Stimulated activated CD8-positive, alpha-beta memory T cell treated with anti-CD3 and anti-CD28 coated beads, Interleukin-4, amount 100 ng/mL, for 4 hours (primary cell): ENCODE measurements around the gene DEAF1.
"Not testable (repeated sequence)": the region's sequence is repeated elsewhere in the genome, so short reads cannot be mapped to it uniquely, and the experiment has no call there.

Source experiments
- DNase-seq, 2 donors: peaks; one replicate each; pipeline ENCODE4 v3.0.0-alpha.2; 2020; ENCODE audit warnings: low read depth in 2 of 2, low spot score in 1 of 2

DEAF1 gene, protein sequence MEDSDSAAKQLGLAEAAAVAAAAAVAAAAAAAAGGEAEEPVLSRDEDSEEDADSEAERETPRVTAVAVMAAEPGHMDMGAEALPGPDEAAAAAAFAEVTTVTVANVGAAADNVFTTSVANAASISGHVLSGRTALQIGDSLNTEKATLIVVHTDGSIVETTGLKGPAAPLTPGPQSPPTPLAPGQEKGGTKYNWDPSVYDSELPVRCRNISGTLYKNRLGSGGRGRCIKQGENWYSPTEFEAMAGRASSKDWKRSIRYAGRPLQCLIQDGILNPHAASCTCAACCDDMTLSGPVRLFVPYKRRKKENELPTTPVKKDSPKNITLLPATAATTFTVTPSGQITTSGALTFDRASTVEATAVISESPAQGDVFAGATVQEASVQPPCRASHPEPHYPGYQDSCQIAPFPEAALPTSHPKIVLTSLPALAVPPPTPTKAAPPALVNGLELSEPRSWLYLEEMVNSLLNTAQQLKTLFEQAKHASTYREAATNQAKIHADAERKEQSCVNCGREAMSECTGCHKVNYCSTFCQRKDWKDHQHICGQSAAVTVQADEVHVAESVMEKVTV

DNA sequence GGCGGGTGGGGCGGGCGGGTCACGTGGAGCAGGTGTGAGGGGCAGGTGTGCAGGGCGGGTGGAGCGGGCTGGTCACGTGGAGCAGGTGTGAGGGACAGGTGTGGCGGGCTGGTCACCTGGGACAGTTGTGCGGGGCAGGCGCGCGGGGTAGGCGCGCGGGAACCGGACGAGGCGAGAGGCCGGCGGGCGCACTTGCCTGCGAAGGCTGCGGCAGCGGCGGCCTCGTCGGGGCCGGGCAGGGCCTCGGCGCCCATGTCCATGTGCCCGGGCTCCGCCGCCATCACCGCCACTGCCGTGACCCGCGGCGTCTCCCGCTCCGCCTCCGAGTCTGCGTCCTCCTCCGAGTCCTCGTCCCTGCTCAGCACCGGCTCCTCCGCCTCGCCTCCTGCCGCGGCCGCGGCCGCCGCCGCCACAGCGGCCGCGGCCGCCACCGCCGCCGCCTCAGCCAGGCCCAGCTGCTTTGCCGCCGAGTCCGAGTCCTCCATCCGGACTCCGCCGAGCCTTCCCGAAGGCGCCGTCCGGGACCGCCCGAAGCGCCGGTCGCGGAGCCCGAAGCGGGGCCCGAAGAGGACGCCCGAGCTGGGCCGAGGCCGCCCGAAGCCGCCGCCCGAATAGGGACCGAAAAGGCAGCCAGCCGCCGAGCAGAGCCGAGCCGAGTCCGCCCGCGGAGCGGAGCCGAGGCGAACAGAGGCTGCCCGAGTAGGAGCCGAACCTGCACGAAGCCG lies at the start of gene DEAF1:
Gene DEAF1, minus strand, starts transcription at position 660 of the 725 bp plus-strand sequence. Its CDS starts 175 bp downstream, at position 485.
- peak; percentile 90 to 98 for DNase-seq

DNA sequence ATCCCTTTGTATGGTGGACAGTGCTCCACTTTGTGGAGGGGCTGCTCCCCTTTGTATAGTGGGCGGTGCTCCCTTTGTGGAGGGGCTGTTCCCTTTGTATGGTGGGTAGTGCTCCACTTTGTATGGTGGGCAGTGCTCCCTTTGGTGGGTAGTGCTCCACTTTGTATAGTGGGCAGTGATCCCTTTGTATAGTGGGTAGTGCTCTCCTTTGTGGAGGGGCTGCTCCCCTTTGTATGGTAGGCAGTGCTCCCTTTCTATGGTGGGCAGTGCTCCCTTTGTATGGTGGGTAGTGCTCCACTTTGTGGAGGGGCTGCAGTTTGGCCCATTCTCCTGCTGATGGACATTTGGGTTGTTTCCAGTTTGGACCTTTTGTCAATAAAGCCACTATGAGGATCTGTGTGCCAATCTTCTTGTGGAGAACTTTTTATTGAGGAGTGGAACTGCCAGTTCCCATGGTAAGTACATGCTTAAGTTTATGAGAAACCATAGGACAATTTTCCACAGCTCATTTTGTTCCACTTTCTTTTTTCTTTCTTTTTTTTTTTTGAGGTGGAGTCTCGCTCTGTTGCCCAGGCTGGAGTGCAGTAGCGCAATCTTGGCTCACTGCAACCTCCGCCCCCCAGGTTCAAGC lies 47.7 kb upstream of the DEAF1 start:
- no peak for DNase-seq

DNA sequence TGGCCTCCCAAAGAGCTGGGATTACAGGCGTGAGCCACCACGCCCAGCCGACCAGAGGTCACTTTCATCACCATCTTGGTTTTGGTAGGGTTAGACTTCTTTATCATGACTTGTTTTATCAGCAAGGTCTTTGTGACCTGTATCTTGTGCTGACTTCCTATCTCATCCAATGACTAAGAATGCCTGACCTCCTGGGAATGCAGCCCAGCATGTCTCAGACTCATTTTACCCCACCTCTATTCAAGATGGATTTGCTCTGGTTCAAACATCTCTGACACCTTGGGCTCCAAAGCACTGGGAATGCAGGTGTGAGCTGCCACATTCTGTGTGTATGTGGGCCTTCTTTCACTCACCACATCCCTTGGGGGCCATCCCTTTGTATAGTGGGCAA lies 47.1 kb upstream of the DEAF1 start:
- DNase-seq: no peak

DNA sequence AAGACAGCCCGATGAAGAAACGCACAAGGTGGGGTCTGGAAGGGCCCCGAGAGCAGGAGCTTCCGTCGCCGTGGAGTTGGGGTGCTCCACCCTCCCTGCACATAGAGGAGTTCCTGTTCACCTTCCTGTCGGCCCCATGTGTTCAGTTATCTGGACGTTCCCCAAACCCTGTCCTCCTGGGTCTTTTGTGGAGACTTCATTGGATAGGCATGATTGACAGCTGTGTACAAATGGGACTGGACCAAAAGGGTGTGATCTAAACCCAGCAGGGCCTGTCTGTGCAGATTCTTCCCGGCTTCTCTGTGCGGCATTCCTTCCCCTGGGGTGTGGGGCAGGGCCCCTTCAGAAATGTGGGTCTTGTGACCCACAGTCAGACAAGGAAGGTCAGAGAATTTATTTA lies 42.9 kb upstream of the DEAF1 start:
- DNase-seq: not testable (repeated sequence)

DNA sequence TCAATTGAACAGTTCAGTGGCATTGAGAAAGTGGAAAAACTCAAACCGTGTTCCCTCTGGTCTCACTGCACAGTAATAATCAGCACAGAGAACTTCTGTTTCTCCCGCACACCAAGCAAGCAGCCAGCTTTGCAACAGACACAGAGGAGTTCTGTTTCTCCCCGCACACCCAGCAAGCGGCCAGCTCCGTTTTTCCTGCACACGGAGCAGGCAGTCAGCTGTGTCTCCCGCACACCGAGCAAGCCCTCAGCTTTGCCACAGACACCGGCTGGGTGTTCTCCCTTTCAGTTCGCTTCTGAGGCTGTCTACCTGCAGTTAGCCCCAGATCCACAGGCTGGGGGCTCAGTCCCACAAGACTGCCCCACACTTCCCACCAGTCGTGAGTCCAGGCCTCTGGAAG lies 42.3 kb upstream of the DEAF1 start:
- DNase-seq: no peak

DNA sequence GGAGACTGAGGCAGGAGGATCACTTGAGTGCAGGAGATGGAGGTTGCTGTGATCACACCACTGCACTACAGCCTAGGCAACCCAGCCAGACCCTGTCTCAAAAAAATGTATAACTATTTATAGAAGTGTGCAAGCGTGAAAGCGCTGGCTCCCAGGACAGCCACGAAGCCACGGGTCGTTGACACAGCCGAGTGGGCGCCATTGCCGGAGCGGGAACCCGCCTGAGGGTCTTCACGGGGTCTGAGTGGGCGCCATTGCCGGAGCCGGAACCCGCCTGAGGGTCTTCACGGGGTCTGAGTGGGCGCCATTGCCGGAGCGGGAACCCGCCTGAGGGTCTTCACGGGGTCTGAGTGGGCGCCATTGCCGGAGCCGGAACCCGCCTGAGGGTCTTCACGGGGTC lies 39.5 kb upstream of the DEAF1 start:
- not testable (repeated sequence) for DNase-seq

DNA sequence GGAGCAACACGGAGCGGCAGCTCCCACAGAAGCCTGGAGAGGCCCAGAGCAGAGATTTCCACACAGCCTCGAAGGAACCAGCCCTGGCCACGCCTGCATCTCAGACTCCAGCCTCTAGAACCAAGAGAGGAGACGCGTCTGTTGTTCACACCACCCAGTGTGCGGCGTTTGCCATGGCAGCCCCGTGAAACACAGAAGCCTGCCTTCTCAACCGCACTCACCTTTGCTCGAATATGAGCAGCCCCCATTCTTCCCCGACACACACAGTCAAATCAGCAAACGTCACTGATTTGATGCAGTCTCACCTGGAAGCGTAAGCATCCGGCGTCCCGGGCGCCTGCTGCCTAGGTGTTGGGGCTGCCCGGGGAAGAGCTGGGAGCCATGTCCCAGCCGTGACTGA lies 38.0 kb upstream of the DEAF1 start:
- no peak for DNase-seq

DNA sequence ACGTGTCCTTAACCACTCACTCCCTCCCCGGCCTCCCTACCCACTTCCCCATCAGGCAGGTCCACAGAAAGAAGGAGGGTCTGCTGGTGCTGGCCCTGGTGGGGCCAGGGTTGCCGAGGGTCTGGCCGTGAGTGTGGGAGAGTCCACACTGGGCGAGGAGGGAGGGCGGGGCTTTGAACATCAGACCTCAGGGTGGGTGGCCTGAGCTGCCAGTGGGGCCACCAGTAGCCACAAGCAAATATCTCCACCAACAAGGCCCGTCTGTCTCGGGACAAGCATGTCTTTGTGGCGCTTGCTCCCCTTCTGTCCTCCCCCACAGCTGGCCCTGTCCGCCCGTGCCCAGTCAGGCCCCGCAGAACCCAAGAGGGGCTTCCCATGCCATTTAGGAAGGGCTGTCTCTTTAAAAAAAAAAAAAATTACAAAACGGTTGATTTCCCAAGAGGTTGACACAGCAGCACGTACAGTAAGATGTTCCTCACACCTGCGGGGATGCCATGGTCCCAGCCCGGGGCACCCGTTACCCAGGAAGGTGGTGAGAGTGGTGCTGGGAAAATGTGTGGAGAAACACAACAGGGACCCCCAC lies 34.6 kb upstream of the DEAF1 start:
- no peak for DNase-seq

DNA sequence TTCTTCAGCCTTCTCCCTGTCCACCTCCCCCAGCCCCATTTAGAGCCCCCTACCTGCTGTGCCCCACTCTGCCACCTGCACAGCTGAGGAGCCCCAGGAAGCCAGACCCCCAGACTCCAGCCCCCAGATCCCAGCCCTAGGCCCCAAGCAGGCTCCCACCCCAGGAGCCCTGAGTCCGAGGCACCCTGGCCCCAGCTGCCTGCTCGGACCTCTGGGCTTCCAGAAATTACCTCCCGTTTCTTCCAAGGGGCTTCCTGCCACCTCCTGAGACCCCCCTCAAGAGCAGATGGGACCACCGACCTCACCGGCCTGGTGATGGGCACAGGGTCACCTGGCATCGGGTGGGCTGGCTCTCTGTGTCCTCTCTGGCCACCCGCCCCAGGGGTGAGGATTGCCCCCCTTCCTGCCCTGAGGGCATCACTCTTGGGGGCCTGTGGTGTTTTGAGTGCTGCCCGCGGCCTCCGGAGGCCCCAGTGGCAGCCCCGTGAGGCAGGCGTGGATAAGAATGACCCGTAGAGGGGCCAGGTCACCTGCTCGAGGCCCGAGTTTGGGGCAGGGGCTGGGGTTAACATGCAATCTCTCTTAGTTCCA lies 34.0 kb upstream of the DEAF1 start:
- no peak for DNase-seq

DNA sequence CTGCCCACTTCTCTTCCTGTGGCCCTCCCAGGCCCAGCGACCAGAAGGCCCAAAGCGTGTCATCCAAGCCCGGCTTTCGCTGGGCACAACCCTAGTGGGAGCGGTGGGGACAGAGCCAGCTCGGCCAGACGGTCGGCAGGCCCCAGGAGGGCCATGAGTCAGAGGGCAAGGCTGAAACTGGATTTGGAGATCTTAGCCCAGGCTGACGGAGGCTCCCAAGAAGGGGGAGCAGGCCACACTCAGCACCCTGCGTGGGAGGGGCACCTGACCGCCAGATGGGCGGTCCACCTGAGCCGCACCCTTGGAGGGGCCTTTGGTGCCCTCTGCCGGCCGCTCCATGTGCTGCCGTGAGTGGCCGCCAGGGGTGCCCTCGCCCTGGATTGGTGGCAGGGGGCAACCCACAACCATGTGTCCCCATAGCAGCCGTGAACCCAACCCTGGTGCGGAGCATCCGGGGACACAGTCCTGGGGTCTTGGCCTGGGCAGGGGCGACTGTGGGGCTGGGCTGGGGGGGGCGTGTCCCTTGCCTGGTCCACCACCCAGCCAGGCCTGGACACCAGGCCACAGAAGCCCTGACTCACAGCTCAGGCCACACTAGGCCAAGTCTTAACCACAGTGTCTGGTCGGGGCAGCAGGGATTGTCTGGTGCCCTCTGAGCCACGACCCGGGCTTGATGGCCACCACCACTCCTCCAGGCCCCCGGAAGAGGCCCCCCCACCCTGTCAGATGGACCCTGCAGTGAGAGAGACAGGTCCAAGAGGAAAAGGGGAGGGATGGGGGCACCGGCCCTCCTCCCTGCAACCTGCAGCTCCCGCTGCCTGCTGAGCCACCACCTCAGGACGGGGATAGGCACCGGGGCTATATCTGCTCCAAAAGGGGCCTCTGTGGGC lies 33.1 kb upstream of the DEAF1 start:
- peak; percentile 53 to 59 for DNase-seq

DNA sequence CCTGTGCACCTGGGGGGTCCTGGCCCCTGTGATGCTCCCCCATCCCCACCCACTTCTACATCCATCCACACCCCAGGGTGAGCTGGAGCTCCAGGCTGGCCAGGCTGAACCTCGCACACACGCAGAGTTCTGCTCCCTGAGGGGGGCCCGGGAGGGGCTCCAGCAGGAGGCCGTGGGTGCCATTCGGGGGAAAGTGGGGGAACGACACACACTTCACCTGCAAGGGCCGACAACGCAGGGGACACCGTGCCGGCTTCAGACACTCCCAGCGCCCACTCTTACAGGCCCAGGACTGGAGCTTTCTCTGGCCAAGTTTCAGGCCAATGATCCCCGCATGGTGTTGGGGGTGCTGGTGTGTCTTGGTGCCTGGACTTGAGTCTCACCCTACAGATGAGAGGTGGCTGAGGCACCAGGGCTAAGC lies 32.3 kb upstream of the DEAF1 start:
- no peak for DNase-seq

DNA sequence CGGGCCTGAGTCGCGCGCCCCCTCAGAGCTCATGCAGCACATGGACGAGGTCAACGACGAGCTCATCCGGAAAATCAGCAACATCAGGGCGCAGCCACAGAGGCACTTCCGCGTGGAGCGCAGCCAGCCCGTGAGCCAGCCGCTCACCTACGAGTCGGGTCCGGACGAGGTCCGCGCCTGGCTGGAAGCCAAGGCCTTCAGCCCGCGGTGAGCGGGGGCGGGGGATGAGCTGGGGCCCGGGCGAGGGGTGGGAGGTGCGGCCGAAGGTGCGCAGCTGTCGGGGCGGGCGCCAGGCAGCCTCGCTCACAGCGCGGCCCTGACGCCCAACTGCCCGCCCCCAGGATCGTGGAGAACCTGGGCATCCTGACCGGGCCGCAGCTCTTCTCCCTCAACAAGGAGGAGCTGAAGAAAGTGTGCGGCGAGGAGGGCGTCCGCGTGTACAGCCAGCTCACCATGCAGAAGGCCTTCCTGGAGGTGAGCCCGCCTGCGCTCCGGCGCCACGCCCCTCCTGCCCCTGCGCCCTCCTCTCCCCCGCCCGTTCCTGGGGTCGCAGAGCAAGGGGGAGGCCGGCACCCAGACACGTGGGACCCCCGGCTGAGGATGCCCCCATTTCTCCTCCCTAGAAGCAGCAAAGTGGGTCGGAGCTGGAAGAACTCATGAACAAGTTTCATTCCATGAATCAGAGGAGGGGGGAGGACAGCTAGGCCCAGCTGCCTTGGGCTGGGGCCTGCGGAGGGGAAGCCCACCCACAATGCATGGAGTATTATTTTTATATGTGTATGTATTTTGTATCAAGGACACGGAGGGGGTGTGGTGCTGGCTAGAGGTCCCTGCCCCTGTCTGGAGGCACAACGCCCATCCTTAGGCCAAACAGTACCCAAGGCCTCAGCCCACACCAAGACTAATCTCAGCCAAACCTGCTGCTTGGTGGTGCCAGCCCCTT lies 31.5 kb upstream of the DEAF1 start:
- DNase-seq: peak in 1 of 2 donors; percentile 14

DNA sequence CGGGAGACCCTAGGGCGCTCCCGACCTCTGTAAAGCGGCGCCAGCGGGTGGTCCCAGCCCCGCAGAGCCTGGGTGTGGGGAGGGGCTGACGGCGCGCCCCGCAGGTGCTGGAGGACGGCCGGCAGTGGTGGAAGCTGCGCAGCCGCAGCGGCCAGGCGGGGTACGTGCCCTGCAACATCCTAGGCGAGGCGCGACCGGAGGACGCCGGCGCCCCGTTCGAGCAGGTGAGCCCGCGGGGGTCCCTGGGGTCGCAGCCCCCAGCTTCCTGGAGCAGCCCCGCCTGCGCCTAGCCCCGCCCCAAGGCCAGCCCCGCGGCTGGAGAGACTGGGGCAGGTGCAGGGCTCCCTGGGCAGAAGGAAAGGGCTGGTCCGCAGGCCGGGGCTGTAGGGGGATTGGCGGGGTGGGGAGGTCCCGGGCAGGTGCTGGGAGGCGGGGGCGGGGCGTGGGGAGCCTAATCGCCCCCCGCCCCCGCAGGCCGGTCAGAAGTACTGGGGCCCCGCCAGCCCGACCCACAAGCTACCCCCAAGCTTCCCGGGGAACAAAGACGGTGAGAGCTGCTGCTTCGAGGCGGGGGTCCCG lies 30.7 kb upstream of the DEAF1 start:
- DNase-seq: no peak

DNA sequence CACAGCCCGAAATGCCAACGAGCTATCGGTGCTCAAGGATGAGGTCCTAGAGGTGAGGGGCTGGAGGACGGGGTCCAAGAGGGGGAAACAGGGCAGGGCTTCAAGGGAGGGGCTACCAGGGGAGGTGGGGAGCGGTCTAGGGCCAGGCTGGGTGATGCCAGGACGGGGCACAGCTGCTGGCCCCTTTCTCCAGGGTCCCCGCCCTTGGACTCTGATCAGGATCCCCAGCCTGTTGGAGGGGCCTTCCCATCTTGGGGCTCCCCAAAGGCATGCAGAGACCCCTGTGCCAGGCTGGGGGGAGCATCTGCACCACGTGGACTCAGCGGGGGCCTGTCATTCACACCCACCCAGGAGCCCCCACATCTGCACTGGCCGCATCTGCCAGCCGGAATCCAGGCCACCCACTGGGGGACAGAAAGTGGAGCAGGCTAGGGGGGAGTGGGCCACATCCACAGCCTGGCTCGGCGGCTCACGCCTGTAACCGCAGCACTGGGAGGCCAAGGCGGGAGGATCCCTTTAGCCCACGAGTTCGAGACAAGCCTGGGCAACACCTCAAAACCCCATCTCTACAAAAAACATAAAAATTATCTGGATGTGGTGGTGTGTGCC lies 29.9 kb upstream of the DEAF1 start:
- DNase-seq: no peak

DNA sequence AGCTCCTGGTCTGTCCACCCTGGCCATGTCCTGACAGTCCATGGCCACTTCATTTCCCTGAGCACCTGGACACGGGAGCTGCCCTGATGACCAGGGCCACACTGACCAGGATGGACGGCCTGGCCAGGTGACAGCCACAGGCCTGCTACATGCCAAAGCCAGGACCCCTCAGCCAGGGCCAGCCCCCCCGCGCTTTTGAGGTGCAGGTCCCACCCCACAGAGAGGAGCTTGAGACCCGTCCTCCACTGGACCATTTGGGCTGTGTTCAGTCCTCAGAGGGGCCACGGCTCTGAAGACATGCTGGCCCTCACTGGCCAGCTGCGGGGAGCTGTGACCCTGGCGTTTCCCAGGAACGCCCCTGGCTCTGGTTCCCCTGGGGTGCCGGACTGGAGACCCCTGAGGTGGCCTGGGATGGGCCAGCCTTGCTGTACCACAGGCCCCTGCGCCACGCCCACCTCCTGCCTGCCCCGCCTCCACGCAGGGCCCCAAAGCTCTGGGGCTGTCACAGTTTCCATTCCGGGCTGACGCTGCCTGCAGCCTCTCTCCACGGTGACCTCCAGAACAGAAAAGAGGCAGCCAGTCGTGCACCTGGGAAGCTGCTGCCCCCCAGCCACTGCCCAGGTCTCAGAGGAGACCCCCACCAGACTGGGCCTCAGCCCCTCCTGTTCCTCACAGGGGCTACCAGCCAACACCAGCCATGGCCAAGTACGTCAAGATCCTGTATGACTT lies 29.2 kb upstream of the DEAF1 start:
- DNase-seq: no peak

DNA sequence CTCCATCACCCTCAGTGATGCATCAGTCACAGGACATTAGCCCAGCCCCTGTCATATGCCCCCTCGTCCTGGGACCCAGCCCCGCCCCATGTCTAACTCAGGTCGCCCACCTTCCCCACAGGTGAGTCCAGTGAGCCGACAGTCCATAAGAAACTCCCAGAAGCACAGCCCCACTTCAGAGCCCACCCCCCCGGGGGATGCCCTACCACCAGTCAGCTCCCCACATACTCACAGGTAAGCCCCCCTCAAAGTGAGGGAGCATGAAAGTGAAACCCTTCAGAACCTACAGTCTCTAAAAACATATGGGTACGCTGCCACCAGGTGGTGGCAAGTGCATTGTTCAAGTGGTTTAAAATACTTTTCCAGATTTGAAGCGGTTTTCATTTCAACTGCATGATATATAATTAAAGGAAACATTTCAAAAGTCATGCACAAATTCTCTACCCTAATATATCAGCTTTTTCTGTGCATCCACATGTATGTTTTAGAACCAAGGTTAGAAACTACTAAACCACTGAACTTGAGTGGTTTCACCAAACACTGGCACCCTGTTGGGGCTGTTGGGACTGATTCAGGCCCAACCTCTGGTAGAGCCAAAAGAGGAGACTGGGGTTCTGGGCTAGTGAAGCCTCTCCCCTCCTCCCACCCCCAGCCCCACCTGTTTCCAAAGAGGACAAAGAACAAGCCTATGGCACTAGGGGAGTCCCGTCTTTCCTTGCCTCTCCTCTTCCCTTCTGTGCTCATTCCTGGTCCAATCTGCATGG lies 28.3 kb upstream of the DEAF1 start:
- no peak for DNase-seq

DNA sequence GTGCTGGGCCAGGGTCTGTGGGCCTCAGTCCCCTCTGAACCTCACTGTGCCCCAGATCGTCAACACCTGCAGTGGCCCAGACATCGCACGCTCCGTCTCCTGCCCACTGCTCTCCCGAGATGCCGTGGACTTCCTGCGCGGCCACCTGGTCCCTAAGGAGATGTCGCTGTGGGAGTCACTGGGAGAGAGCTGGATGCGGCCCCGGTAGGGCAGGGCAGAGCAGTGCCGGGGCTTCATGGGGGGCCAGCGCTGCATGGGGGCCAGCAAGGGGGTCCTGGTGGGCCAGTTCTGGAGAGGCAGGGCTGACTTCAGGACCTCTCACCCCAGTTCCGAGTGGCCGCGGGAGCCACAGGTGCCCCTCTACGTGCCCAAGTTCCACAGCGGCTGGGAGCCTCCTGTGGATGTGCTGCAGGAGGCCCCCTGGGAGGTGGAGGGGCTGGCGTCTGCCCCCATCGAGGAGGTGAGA lies 27.4 kb upstream of the DEAF1 start:
- no peak for DNase-seq
